Measurements from ENCODE around the gene COQ2.

Gene COQ2

DNA sequence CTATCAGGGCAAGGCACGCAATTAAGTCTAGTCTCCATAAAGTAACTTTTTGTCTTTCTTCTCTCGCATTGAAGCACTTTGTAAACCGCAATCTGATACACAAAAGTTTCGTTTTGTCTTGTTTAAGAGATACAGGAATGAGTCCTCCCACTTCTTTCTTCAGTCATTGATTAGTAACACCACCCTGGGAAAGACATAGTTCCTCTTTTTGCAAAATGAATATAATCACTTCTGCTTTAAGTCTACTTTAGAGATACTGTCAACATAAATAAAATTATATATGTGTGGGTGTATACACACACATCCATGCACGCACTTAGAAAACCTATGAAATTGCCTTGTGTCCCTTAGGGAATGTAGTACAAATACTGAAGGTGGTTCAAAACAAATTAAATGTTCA, 11.7 kb downstream of the COQ2 start:
- DNase-seq = no peak
- H3K27me3 Mint-ChIP-seq (ENCODE audit: low read depth, poor library complexity) = no peaks in the 10 kb centered on the region
- no peaks in the 10 kb centered on the region for H3K4me1 Mint-ChIP-seq
- H3K36me3 Mint-ChIP-seq (ENCODE audit: low read depth) = peaks cover 25% of the 10 kb centered on the region
- H3K27ac Mint-ChIP-seq = no peak overlapping the region
- TF ChIP-seq, protein P1, sequence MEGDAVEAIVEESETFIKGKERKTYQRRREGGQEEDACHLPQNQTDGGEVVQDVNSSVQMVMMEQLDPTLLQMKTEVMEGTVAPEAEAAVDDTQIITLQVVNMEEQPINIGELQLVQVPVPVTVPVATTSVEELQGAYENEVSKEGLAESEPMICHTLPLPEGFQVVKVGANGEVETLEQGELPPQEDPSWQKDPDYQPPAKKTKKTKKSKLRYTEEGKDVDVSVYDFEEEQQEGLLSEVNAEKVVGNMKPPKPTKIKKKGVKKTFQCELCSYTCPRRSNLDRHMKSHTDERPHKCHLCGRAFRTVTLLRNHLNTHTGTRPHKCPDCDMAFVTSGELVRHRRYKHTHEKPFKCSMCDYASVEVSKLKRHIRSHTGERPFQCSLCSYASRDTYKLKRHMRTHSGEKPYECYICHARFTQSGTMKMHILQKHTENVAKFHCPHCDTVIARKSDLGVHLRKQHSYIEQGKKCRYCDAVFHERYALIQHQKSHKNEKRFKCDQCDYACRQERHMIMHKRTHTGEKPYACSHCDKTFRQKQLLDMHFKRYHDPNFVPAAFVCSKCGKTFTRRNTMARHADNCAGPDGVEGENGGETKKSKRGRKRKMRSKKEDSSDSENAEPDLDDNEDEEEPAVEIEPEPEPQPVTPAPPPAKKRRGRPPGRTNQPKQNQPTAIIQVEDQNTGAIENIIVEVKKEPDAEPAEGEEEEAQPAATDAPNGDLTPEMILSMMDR (IDR thresholded peaks at IDR 0.05) = no peak
- no peaks in the 10 kb centered on the region for H3K9me3 Mint-ChIP-seq
- H3K4me3 Mint-ChIP-seq = no peak overlapping the region

DNA sequence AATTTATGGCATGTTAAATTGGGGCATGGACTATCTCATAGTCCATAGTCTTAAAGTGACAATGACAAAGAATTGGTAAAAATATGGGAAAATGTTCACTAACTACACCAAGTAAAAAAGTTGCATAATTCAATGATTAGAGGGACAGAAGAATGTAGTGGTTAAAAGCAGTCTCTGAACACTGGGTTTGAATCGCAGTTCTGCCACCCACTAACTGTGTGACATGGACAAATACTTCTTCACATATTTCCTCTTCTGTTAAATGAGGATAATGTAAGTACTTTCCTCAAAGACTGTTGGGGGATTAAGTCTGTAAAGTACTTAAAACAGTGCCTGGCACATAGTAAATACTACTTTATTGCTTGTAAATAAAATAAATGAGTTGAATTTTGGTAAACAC, 15.3 kb downstream of the COQ2 start:
- no peaks in the 10 kb centered on the region for H3K4me1 Mint-ChIP-seq

DNA sequence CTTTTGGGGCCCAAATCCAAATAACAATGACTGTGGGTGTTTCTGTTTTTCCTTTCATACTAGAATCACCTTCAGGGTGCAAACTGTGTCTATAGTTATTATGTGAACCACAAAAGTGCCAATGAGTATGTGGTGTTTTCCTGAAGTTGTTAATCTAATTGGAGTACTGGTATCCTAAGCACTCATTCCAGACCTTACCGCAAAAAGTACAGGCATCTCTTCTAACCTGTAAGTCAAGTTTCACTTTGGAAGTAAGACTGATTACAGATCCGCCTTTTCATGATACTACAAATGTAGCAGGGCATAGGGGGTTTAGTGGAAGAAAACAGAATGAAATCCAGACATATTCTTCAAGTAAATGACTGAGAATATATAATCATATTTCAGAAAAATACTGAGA, 16.1 kb downstream of the COQ2 start:
- Mint-ChIP-seq H3K4me1 (no peaks in the 10 kb centered on the region), H3K9me3 (no peaks in the 10 kb centered on the region), H3K27ac (no peak overlapping the region), H3K4me3 (no peak overlapping the region), H3K27me3 (ENCODE audit: low read depth, poor library complexity) (no peaks in the 10 kb centered on the region), H3K36me3 (ENCODE audit: low read depth) (peaks cover 8% of the 10 kb centered on the region)
- TF ChIP-seq, protein P1 (IDR thresholded peaks at IDR 0.05) = no peak
- DNase-seq = no peak

More for the DNA sequence above, 15.3 kb downstream of the COQ2 start:
- DNase-seq = no peak
- Mint-ChIP-seq H3K36me3 (ENCODE audit: low read depth) (peaks cover 8% of the 10 kb centered on the region), H3K27me3 (ENCODE audit: low read depth, poor library complexity) (no peaks in the 10 kb centered on the region), H3K4me3 (no peak overlapping the region), H3K27ac (no peak overlapping the region), H3K9me3 (no peaks in the 10 kb centered on the region)
- TF ChIP-seq, protein P1 (IDR thresholded peaks at IDR 0.05) = no peak

DNA sequence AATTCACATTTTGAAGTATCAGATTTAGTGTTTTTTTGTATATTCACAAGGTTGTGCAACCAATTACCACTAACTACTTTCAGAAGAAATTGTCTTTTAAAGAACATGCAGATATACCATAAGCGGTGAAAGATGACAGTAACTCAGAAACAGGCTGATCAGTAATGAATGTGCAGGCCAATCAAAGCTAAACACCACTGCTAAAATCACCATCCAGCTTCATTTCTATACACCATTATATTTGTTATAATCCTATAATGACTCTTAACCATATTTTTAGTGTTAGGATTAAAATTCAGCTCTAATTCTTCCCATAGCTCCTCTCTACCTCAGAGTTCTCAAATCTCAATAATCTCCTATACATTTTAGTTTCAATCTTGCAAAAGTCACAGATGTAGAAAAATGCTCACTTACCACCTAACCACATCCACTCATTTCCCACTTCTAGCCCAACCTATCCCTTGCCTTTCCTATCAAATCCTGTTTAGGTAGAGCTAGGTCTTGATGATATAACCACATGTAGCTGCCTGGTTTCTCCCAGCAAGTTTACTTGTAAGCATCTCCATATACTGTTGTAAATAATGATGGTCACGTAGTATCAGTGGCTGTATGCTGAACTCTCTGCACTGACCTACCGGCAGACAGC, 16.6 kb downstream of the COQ2 start:
- Mint-ChIP-seq H3K27ac (no peak overlapping the region), H3K27me3 (ENCODE audit: low read depth, poor library complexity) (no peaks in the 10 kb centered on the region), H3K9me3 (no peaks in the 10 kb centered on the region), H3K4me3 (no peak overlapping the region), H3K4me1 (no peaks in the 10 kb centered on the region), H3K36me3 (ENCODE audit: low read depth) (peaks cover 11% of the 10 kb centered on the region)
- TF ChIP-seq, protein P1 (IDR thresholded peaks at IDR 0.05) = no peak
- no peak for DNase-seq

DNA sequence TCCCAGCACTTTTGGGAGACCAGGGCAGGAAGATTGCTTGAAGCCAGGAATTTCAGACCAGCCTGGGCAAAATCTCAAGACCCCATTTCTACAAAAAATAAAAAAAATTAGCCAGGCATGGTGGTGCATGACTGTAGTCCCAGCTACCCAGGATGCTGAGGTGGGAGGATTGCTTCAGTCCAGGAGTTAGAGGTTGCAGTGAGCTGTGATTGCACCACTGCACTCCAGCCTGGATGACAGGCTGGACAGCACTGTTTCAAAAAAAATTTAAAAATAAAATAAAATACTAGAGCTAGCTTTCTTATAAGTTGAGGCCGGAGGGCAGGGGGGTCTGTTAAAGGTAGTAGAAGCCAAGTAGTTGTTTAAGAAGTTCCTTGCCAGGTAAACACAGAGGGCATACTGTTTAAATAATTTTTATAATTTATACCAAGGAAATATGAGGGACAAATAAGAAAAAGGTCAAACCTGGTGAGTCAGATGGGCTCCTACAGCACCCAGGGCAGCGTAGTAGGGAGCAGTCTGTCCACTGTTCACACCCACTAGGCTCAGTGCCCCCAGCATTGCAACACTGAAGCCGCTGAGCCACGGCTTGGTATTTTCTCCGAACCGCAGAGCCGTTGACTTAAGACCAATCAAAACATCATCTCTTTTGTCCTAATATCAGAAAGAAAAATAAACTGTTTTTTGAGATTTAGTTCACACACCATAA, 17.3 kb downstream of the COQ2 start:
- TF ChIP-seq, protein P1 (IDR thresholded peaks at IDR 0.05) = no peak
- no peaks in the 10 kb centered on the region for H3K9me3 Mint-ChIP-seq
- H3K36me3 Mint-ChIP-seq (ENCODE audit: low read depth) = peaks cover 14% of the 10 kb centered on the region
- no peaks in the 10 kb centered on the region for H3K4me1 Mint-ChIP-seq
- no peak for DNase-seq
- no peaks in the 10 kb centered on the region for H3K27me3 Mint-ChIP-seq (ENCODE audit: low read depth, poor library complexity)
- no peak overlapping the region for H3K4me3 Mint-ChIP-seq
- H3K27ac Mint-ChIP-seq = no peak overlapping the region

DNA sequence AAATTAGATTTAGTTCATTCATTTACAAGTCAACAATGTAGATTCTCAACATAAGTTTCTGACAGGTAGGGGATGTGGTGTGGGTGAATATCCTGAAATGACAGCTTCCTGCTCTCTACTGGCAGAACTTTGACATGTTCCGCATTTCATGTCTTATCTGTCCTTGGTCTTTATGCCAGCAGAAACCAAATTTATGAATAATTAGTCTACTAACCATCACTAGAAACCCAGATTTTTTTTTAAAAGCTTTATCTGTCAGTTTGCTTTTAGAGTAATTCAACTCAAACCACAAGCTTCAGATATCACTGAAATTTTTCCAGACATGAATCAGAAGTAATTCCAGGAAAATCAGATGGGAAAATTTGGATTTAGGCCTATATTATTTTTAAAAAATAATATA, 17.9 kb downstream of the COQ2 start:
- H3K27me3 Mint-ChIP-seq (ENCODE audit: low read depth, poor library complexity) = no peaks in the 10 kb centered on the region
- H3K9me3 Mint-ChIP-seq = no peaks in the 10 kb centered on the region
- no peak overlapping the region for H3K27ac Mint-ChIP-seq
- no peaks in the 10 kb centered on the region for H3K4me1 Mint-ChIP-seq
- no peak for DNase-seq
- TF ChIP-seq, protein P1 (IDR thresholded peaks at IDR 0.05) = no peak
- no peak overlapping the region for H3K4me3 Mint-ChIP-seq
- H3K36me3 Mint-ChIP-seq (ENCODE audit: low read depth) = peaks cover 19% of the 10 kb centered on the region

All from nephron progenitor cell (in vitro differentiated cells).